ENCODE measurements around the gene ZBTB40. TPM values are rescaled to one million over a fixed set of nuclear protein-coding genes. Genes with fewer than 3 reads are reported as not detected.

Gene ZBTB40
- total RNA-seq, 1 donor from 2014 or later: 15.3 TPM

GRCh38 chr1:22415489-22415888 lies 36.2 kb upstream of the ZBTB40 start:
- Histone ChIP-seq H3K9me3 (ENCODE audit: insufficient read depth, low read depth, low read length) (no peaks in the 10 kb centered on the region), H4K20me1 (ENCODE audit: insufficient read depth, low read length) (no peaks in the 10 kb centered on the region), H3K36me3 (ENCODE audit: insufficient read depth, low read length) (no peaks in the 10 kb centered on the region), H3K9ac (ENCODE audit: low read length) (no peak overlapping the region), H2AFZ (ENCODE audit: low read depth, low read length) (no peak overlapping the region), H3K4me3 (ENCODE audit: insufficient read depth, low read depth, low read length) (no peak overlapping the region), H3K27me3 (ENCODE audit: insufficient read depth, low read length) (peaks cover 8% of the 10 kb centered on the region), H3K27ac (ENCODE audit: low read depth, low read length) (no peak overlapping the region), H3K4me2 (ENCODE audit: low read length) (no peak overlapping the region), H3K79me2 (ENCODE audit: insufficient read depth, low read length) (no peaks in the 10 kb centered on the region), H3K4me1 (ENCODE audit: insufficient read depth, low read length) (peaks cover 16% of the 10 kb centered on the region)
- no peak overlapping the region for H3K27ac Mint-ChIP-seq (ENCODE audit: unreplicated experiment)
- DNase-seq (ENCODE audit: low read depth) (no peak), FAIRE-seq (no peak)
- peaks cover 35% of the 10 kb centered on the region for H3K4me1 Mint-ChIP-seq (ENCODE audit: low read depth, unreplicated experiment)
- no peak overlapping the region for H3K4me3 Mint-ChIP-seq (ENCODE audit: unreplicated experiment)
- H3K9me3 Mint-ChIP-seq (ENCODE audit: unreplicated experiment): no peaks in the 10 kb centered on the region
- TF ChIP-seq EZH2 (IDR thresholded peaks at IDR 0.05; ENCODE audit: insufficient read depth, low read length): no peak
- no peak for TF ChIP-seq CTCF (IDR thresholded peaks at IDR 0.05; ENCODE audit: insufficient read depth, low read depth, low read length)
- no peaks in the 10 kb centered on the region for H3K36me3 Mint-ChIP-seq (ENCODE audit: low read depth, unreplicated experiment)
- H3K27me3 Mint-ChIP-seq (ENCODE audit: low read depth, unreplicated experiment): peaks cover 5% of the 10 kb centered on the region

DNA sequence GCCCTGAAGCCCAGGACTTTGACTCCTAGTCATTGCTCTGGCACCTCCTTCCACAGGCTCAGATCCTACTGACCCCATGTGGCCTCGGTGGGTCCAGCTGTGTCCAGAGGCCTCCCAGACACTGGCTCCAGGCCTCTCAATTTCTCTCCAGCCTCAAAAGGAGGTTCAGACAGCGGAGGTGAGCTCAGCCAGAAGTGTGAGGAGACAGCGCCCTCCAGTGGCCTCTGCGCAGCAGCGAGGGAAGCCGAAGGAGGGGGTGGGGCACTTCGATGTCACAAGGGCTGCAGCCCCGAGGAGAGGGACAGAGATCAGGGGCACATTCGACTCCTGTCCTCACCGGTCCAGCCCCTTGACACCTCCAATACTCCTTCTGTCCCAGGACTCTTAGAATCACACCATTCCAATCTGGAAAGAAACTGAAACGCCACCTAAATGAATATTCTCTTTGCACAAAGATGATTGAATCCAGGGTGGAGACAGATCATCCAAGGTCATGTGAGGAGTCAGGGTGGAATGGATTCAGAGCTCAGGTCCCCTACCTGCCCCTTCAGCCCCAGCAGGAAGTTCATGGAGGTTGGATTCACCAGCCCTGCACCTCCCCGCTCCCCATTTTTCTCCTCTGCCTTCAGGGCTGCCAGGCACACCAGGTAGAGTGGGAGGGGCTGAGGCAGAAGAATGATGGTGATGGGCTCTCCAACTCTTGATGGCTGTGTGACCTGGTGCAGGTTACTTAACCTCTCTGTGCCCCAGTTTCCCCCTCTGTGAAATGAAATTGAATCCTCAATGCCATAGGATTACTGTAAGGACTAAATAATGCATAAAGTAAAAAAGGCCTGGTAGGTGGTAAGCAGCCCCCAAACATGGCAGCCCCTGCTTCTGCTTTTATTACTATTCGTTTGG lies 34.8 kb upstream of the ZBTB40 start:
- no peaks in the 10 kb centered on the region for H3K36me3 ChIP-seq (ENCODE audit: insufficient read depth, low read length)
- H3K27me3 ChIP-seq (ENCODE audit: insufficient read depth, low read length): peaks cover 10% of the 10 kb centered on the region
- peak; percentile 39 for DNase-seq (ENCODE audit: low read depth)
- Mint-ChIP-seq H3K9me3 (ENCODE audit: unreplicated experiment) (no peaks in the 10 kb centered on the region), H3K27me3 (ENCODE audit: low read depth, unreplicated experiment) (peaks cover 5% of the 10 kb centered on the region), H3K4me3 (ENCODE audit: unreplicated experiment) (no peak overlapping the region), H3K4me1 (ENCODE audit: low read depth, unreplicated experiment) (peaks cover 35% of the 10 kb centered on the region), H3K36me3 (ENCODE audit: low read depth, unreplicated experiment) (no peaks in the 10 kb centered on the region), H3K27ac (ENCODE audit: unreplicated experiment) (no peak overlapping the region)
- TF ChIP-seq EZH2 (IDR thresholded peaks at IDR 0.05; ENCODE audit: insufficient read depth, low read length) (no peak), CTCF (IDR thresholded peaks at IDR 0.05; ENCODE audit: insufficient read depth, low read depth, low read length) (peak; percentile 88)
- H3K9ac ChIP-seq (ENCODE audit: low read length): no peak overlapping the region
- no peaks in the 10 kb centered on the region for H4K20me1 ChIP-seq (ENCODE audit: insufficient read depth, low read length)
- H2AFZ ChIP-seq (ENCODE audit: low read depth, low read length): peak overlapping the region; percentile 6
- peak; percentile 9 for FAIRE-seq
- no peaks in the 10 kb centered on the region for H3K79me2 ChIP-seq (ENCODE audit: insufficient read depth, low read length)
- peak overlapping the region; percentile 30 for H3K4me2 ChIP-seq (ENCODE audit: low read length)
- no peaks in the 10 kb centered on the region for H3K9me3 ChIP-seq (ENCODE audit: insufficient read depth, low read depth, low read length)
- H3K27ac ChIP-seq (ENCODE audit: low read depth, low read length): no peak overlapping the region
- H3K4me1 ChIP-seq (ENCODE audit: insufficient read depth, low read length): peaks cover 16% of the 10 kb centered on the region
- no peak overlapping the region for H3K4me3 ChIP-seq (ENCODE audit: insufficient read depth, low read depth, low read length)

GRCh38 chr1:22417466-22417865 lies 34.2 kb upstream of the ZBTB40 start:
- Histone ChIP-seq H3K4me3 (ENCODE audit: insufficient read depth, low read depth, low read length) (no peak overlapping the region), H3K4me2 (ENCODE audit: low read length) (no peak overlapping the region), H3K27ac (ENCODE audit: low read depth, low read length) (no peak overlapping the region), H2AFZ (ENCODE audit: low read depth, low read length) (no peak overlapping the region), H3K4me1 (ENCODE audit: insufficient read depth, low read length) (peaks cover 16% of the 10 kb centered on the region), H3K9ac (ENCODE audit: low read length) (no peak overlapping the region), H3K36me3 (ENCODE audit: insufficient read depth, low read length) (no peaks in the 10 kb centered on the region), H3K79me2 (ENCODE audit: insufficient read depth, low read length) (no peaks in the 10 kb centered on the region), H3K9me3 (ENCODE audit: insufficient read depth, low read depth, low read length) (no peaks in the 10 kb centered on the region), H4K20me1 (ENCODE audit: insufficient read depth, low read length) (no peaks in the 10 kb centered on the region), H3K27me3 (ENCODE audit: insufficient read depth, low read length) (peaks cover 10% of the 10 kb centered on the region)
- no peaks in the 10 kb centered on the region for H3K9me3 Mint-ChIP-seq (ENCODE audit: unreplicated experiment)
- no peaks in the 10 kb centered on the region for H3K36me3 Mint-ChIP-seq (ENCODE audit: low read depth, unreplicated experiment)
- H3K27me3 Mint-ChIP-seq (ENCODE audit: low read depth, unreplicated experiment): peaks cover 5% of the 10 kb centered on the region
- TF ChIP-seq EZH2 (IDR thresholded peaks at IDR 0.05; ENCODE audit: insufficient read depth, low read length) (no peak), CTCF (IDR thresholded peaks at IDR 0.05; ENCODE audit: insufficient read depth, low read depth, low read length) (no peak)
- FAIRE-seq: no peak
- no peak overlapping the region for H3K4me3 Mint-ChIP-seq (ENCODE audit: unreplicated experiment)
- no peak overlapping the region for H3K27ac Mint-ChIP-seq (ENCODE audit: unreplicated experiment)
- H3K4me1 Mint-ChIP-seq (ENCODE audit: low read depth, unreplicated experiment): peaks cover 32% of the 10 kb centered on the region
- no peak for DNase-seq (ENCODE audit: low read depth)

Measured in astrocyte (in vitro differentiated cells and primary cell).